ENCODE results near the gene CUX1.
"Not testable (repeated sequence)": the region's sequence is repeated elsewhere in the genome, so short reads cannot be mapped to it uniquely, and the experiment has no call there.

Gene CUX1

GRCh38 chr7:102039706-102040105 lies 222.3 kb downstream of the CUX1 start:
- H3K9me3 Mint-ChIP-seq: peaks cover 0 to 1% of the 10 kb centered on the region in 2 donors
- ATAC-seq (replicated peaks): no peak
- H3K4me3 Mint-ChIP-seq: no peak overlapping the region
- H3K4me1 Mint-ChIP-seq: peaks cover 15 to 28% of the 10 kb centered on the region in 2 donors
- H3K27ac Mint-ChIP-seq: no peak overlapping the region
- DNase-seq: no peak
- H3K27me3 Mint-ChIP-seq: no peaks in the 10 kb centered on the region
- peaks cover 6 to 24% of the 10 kb centered on the region in 2 donors for H3K36me3 Mint-ChIP-seq

GRCh38 chr7:102040569-102040968 lies 223.1 kb downstream of the CUX1 start:
- Mint-ChIP-seq H3K4me3 (no peak overlapping the region), H3K27ac (no peak overlapping the region), H3K36me3 (peaks cover 5 to 26% of the 10 kb centered on the region in 2 donors), H3K27me3 (no peaks in the 10 kb centered on the region), H3K9me3 (peaks cover 0 to 1% of the 10 kb centered on the region in 2 donors), H3K4me1 (peaks cover 20 to 34% of the 10 kb centered on the region in 2 donors)
- DNase-seq: no peak
- peak in 1 of 2 donors; percentile 58 for ATAC-seq (replicated peaks)

GRCh38 chr7:102042016-102042656 lies 224.7 kb downstream of the CUX1 start:
- no peak for ATAC-seq (replicated peaks)
- no peak overlapping the region for H3K4me3 Mint-ChIP-seq
- no peaks in the 10 kb centered on the region for H3K27me3 Mint-ChIP-seq
- no peak for DNase-seq
- H3K4me1 Mint-ChIP-seq: peaks cover 29 to 49% of the 10 kb centered on the region in 2 donors
- H3K9me3 Mint-ChIP-seq: peaks cover 0 to 1% of the 10 kb centered on the region in 2 donors
- H3K27ac Mint-ChIP-seq: no peak overlapping the region
- peaks cover 5 to 26% of the 10 kb centered on the region in 2 donors for H3K36me3 Mint-ChIP-seq

GRCh38 chr7:102042796-102043195 lies 225.4 kb downstream of the CUX1 start:
- not testable (repeated sequence) for DNase-seq; H3K27me3 Mint-ChIP-seq; H3K27ac Mint-ChIP-seq; ATAC-seq (replicated peaks); H3K4me3 Mint-ChIP-seq; H3K9me3 Mint-ChIP-seq
- Mint-ChIP-seq H3K36me3 (peaks cover 5 to 26% of the 10 kb centered on the region in 2 donors), H3K4me1 (peaks cover 32 to 54% of the 10 kb centered on the region in 2 donors)

GRCh38 chr7:102044641-102044983 lies 227.2 kb downstream of the CUX1 start:
- Mint-ChIP-seq H3K9me3 (peaks cover 0 to 1% of the 10 kb centered on the region in 2 donors), H3K4me1 (peaks cover 47 to 69% of the 10 kb centered on the region in 2 donors), H3K36me3 (peaks cover 6 to 38% of the 10 kb centered on the region in 2 donors), H3K27me3 (no peaks in the 10 kb centered on the region), H3K4me3 (peak overlapping the region; percentile 22 to 61), H3K27ac (peak overlapping the region; percentile 51)
- DNase-seq (no peak), ATAC-seq (replicated peaks) (no peak)

- no peaks in the 10 kb centered on the region for H3K27me3 Mint-ChIP-seq
- DNase-seq: no peak
Measured at GRCh38 chr7:102044984-102045673, 227.7 kb downstream of the CUX1 start.

GRCh38 chr7:102045681-102046372 lies 228.4 kb downstream of the CUX1 start:
- H3K36me3 Mint-ChIP-seq: peaks cover 3 to 32% of the 10 kb centered on the region in 2 donors

More at GRCh38 chr7:102044984-102045673, 227.7 kb downstream of the CUX1 start:
- Mint-ChIP-seq H3K4me1 (peaks cover 43 to 65% of the 10 kb centered on the region in 2 donors), H3K27ac (peak overlapping the region; percentile 51), H3K4me3 (peak overlapping the region; percentile 61 to 64), H3K36me3 (peaks cover 3 to 33% of the 10 kb centered on the region in 2 donors), H3K9me3 (peaks cover 0 to 1% of the 10 kb centered on the region in 2 donors)
- peak; percentile 33 to 60 for ATAC-seq (replicated peaks)

GRCh38 chr7:102046373-102047117 lies 229.1 kb downstream of the CUX1 start:
- no peak for DNase-seq
- Mint-ChIP-seq H3K4me1 (peaks cover 46 to 67% of the 10 kb centered on the region in 2 donors), H3K9me3 (peaks cover 0 to 1% of the 10 kb centered on the region in 2 donors), H3K36me3 (peaks cover 3 to 28% of the 10 kb centered on the region in 2 donors), H3K4me3 (no peak overlapping the region), H3K27me3 (no peaks in the 10 kb centered on the region), H3K27ac (no peak overlapping the region)
- no peak for ATAC-seq (replicated peaks)

More at GRCh38 chr7:102045681-102046372, 228.4 kb downstream of the CUX1 start:
- Mint-ChIP-seq H3K9me3 (peaks cover 0 to 1% of the 10 kb centered on the region in 2 donors), H3K4me3 (peak overlapping the region in 1 of 2 donors; percentile 2), H3K27ac (no peak overlapping the region), H3K27me3 (no peaks in the 10 kb centered on the region), H3K4me1 (peaks cover 45 to 64% of the 10 kb centered on the region in 2 donors)
- ATAC-seq (replicated peaks) (peak; percentile 38 to 84), DNase-seq (peak; percentile 24)

- Mint-ChIP-seq H3K36me3 (peaks cover 3 to 27% of the 10 kb centered on the region in 2 donors), H3K27me3 (no peaks in the 10 kb centered on the region), H3K4me1 (peaks cover 48 to 67% of the 10 kb centered on the region in 2 donors), H3K9me3 (peaks cover 0 to 1% of the 10 kb centered on the region in 2 donors), H3K4me3 (no peak overlapping the region), H3K27ac (no peak overlapping the region)
- ATAC-seq (replicated peaks): no peak
- DNase-seq: no peak
Measured at GRCh38 chr7:102047167-102047566, 229.7 kb downstream of the CUX1 start.

GRCh38 chr7:102049765-102050164 lies 232.3 kb downstream of the CUX1 start:
- no peak overlapping the region for H3K4me3 Mint-ChIP-seq
- no peaks in the 10 kb centered on the region for H3K27me3 Mint-ChIP-seq
- H3K27ac Mint-ChIP-seq: no peak overlapping the region
- peaks cover 0 to 3% of the 10 kb centered on the region in 2 donors for H3K9me3 Mint-ChIP-seq
- DNase-seq (no peak), ATAC-seq (replicated peaks) (no peak)
- peaks cover 11 to 31% of the 10 kb centered on the region in 2 donors for H3K36me3 Mint-ChIP-seq
- H3K4me1 Mint-ChIP-seq: peaks cover 40 to 60% of the 10 kb centered on the region in 2 donors

- ATAC-seq (replicated peaks) (no peak), DNase-seq (no peak)
- H3K4me1 Mint-ChIP-seq: peaks cover 38 to 59% of the 10 kb centered on the region in 2 donors
- peaks cover 5 to 8% of the 10 kb centered on the region in 2 donors for H3K9me3 Mint-ChIP-seq
- no peak overlapping the region for H3K27ac Mint-ChIP-seq
- peaks cover 19 to 39% of the 10 kb centered on the region in 2 donors for H3K36me3 Mint-ChIP-seq
- no peaks in the 10 kb centered on the region for H3K27me3 Mint-ChIP-seq
- no peak overlapping the region for H3K4me3 Mint-ChIP-seq
Measured at GRCh38 chr7:102050864-102051460, 233.5 kb downstream of the CUX1 start.

- not testable (repeated sequence) for H3K4me3 Mint-ChIP-seq; H3K9me3 Mint-ChIP-seq; H3K27ac Mint-ChIP-seq; H3K27me3 Mint-ChIP-seq; ATAC-seq (replicated peaks); DNase-seq
- H3K36me3 Mint-ChIP-seq: peaks cover 19 to 40% of the 10 kb centered on the region in 2 donors
- peaks cover 36 to 51% of the 10 kb centered on the region in 2 donors for H3K4me1 Mint-ChIP-seq
Measured at GRCh38 chr7:102051736-102052135, 234.3 kb downstream of the CUX1 start.

- ATAC-seq (replicated peaks) (no peak), DNase-seq (no peak)
- Mint-ChIP-seq H3K27me3 (no peaks in the 10 kb centered on the region), H3K36me3 (peaks cover 17 to 36% of the 10 kb centered on the region in 2 donors), H3K4me3 (no peak overlapping the region), H3K27ac (no peak overlapping the region), H3K9me3 (peaks cover 5 to 10% of the 10 kb centered on the region in 2 donors), H3K4me1 (peaks cover 20 to 29% of the 10 kb centered on the region in 2 donors)
Measured at GRCh38 chr7:102054158-102054557, 236.7 kb downstream of the CUX1 start.

Measured in stimulated activated naive B cell treated with anti-CD40 and anti-IgM and Interleukin-4, amounts not matched to agents 10 μg/mL and 1 μg/mL and 100 μg/mL, for 72 hours (primary cell).